DOHH2 (cell line): ENCODE results near the gene P2RY13.

Experiments used
- EZH2phosphoT487 ChIP-seq: fragments of 200-600 bp; sonication (generic); IDR thresholded peaks from 2 replicates; pipeline ENCODE4 v1.6.1; 2017; ENCODE audit warnings: borderline replicate concordance, mild to moderate bottlenecking, antibody characterized with exemption, low read length, moderate library complexity, mixed read lengths
- TF ChIP-seq, protein P1 (sequence below): fragments of 200-600 bp; sonication (generic); IDR thresholded peaks from one replicate; pipeline ENCODE4 v1.5.1; 2014; ENCODE audit warnings: antibody characterized with exemption, mild to moderate bottlenecking, low read depth, low read length; ENCODE audit not compliant: poor library complexity, severe bottlenecking

DNA sequence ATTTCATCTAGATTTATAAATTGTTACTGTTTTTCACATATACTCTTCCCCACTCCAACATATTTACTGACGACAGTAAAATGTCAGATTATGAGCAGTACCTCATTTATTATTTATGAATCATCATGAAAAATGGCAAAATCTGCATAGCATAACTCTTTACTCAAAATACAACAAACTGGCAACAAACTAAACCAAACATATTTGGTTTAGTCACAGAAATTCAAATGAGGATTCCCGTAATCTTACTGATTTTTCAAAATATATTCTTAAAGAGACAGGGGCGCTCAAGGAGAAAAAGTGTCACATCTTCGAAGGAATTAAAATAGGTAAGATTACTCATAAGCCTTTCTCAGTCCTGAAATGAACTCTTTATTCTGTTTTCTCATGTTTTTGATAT lies 9.7 kb downstream of the P2RY13 start:
- TF ChIP-seq, protein P1, sequence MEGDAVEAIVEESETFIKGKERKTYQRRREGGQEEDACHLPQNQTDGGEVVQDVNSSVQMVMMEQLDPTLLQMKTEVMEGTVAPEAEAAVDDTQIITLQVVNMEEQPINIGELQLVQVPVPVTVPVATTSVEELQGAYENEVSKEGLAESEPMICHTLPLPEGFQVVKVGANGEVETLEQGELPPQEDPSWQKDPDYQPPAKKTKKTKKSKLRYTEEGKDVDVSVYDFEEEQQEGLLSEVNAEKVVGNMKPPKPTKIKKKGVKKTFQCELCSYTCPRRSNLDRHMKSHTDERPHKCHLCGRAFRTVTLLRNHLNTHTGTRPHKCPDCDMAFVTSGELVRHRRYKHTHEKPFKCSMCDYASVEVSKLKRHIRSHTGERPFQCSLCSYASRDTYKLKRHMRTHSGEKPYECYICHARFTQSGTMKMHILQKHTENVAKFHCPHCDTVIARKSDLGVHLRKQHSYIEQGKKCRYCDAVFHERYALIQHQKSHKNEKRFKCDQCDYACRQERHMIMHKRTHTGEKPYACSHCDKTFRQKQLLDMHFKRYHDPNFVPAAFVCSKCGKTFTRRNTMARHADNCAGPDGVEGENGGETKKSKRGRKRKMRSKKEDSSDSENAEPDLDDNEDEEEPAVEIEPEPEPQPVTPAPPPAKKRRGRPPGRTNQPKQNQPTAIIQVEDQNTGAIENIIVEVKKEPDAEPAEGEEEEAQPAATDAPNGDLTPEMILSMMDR: no peak
- no peak for TF ChIP-seq EZH2phosphoT487
